ENCODE data around the gene GUCY2F. TPM values are rescaled to one million over a fixed set of nuclear protein-coding genes. Genes with fewer than 3 reads are reported as not detected.

The GUCY2F gene
- polyA plus RNA-seq, 4 donors: not detected

GRCh38 chrX:109485470-109486340 is 3.8 kb upstream of the GUCY2F start:
- Histone ChIP-seq H3K36me3 (ENCODE audit: control insufficient read depth in 3 of 3, insufficient read depth in 2 of 3, low read depth in 1 of 3, low read length in 3 of 3) (no peaks in the 10 kb centered on the region), H3K27me3 (ENCODE audit: control insufficient read depth in 3 of 3, insufficient read depth in 3 of 3, low read length in 3 of 3) (peaks cover 0 to 3% (median 0%) of the 10 kb centered on the region in 3 donors), H3K27ac (ENCODE audit: low read depth in 1 of 3, low read length in 2 of 3) (no peak overlapping the region), H3K4me3 (ENCODE audit: low read depth in 1 of 3, low read length in 3 of 3) (no peak overlapping the region), H3K9me3 (ENCODE audit: control insufficient read depth in 2 of 2, insufficient read depth in 1 of 2, low read depth in 1 of 2, low read length in 1 of 2) (no peaks in the 10 kb centered on the region), H3K4me1 (ENCODE audit: control insufficient read depth in 3 of 3, insufficient read depth in 2 of 3, low read depth in 1 of 3, low read length in 2 of 3) (no peaks in the 10 kb centered on the region)
- peak; percentile 93 for FAIRE-seq
- peak; percentile 52 to 65 for DNase-seq
- 8 to 12% (median 11%) methylated on average over 9 of the region's 9 CpGs for WGBS, 3 donors

GRCh38 chrX:109484886-109485285 is 3.0 kb upstream of the GUCY2F start:
- Histone ChIP-seq H3K27ac (ENCODE audit: low read depth in 1 of 3, low read length in 2 of 3) (no peak overlapping the region), H3K4me3 (ENCODE audit: low read depth in 1 of 3, low read length in 3 of 3) (no peak overlapping the region), H3K36me3 (ENCODE audit: control insufficient read depth in 3 of 3, insufficient read depth in 2 of 3, low read depth in 1 of 3, low read length in 3 of 3) (no peaks in the 10 kb centered on the region), H3K27me3 (ENCODE audit: control insufficient read depth in 3 of 3, insufficient read depth in 3 of 3, low read length in 3 of 3) (peaks cover 0 to 3% (median 0%) of the 10 kb centered on the region in 3 donors), H3K9me3 (ENCODE audit: control insufficient read depth in 2 of 2, insufficient read depth in 1 of 2, low read depth in 1 of 2, low read length in 1 of 2) (no peaks in the 10 kb centered on the region), H3K4me1 (ENCODE audit: control insufficient read depth in 3 of 3, insufficient read depth in 2 of 3, low read depth in 1 of 3, low read length in 2 of 3) (no peaks in the 10 kb centered on the region)
- DNase-seq (no peak), FAIRE-seq (no peak)
- 81 to 98% (median 95%) methylated on average over 1 of the region's 1 CpG for WGBS, 3 donors

GRCh38 chrX:109475174-109475891 is 6.6 kb downstream of the GUCY2F start:
- 12 to 26% (median 15%) methylated on average over 23 of the region's 23 CpGs for WGBS, 3 donors
- no peak for FAIRE-seq
- Histone ChIP-seq H3K27ac (ENCODE audit: low read depth in 1 of 3, low read length in 2 of 3) (no peak overlapping the region), H3K9me3 (ENCODE audit: control insufficient read depth in 2 of 2, insufficient read depth in 1 of 2, low read depth in 1 of 2, low read length in 1 of 2) (no peaks in the 10 kb centered on the region), H3K4me3 (ENCODE audit: low read depth in 1 of 3, low read length in 3 of 3) (no peak overlapping the region), H3K4me1 (ENCODE audit: control insufficient read depth in 3 of 3, insufficient read depth in 2 of 3, low read depth in 1 of 3, low read length in 2 of 3) (no peaks in the 10 kb centered on the region), H3K36me3 (ENCODE audit: control insufficient read depth in 3 of 3, insufficient read depth in 2 of 3, low read depth in 1 of 3, low read length in 3 of 3) (no peaks in the 10 kb centered on the region), H3K27me3 (ENCODE audit: control insufficient read depth in 3 of 3, insufficient read depth in 3 of 3, low read length in 3 of 3) (no peaks in the 10 kb centered on the region)
- DNase-seq: peak; percentile 19 to 46

GRCh38 chrX:109472939-109473735 is 8.7 kb downstream of the GUCY2F start:
- DNase-seq (no peak), FAIRE-seq (no peak)
- Histone ChIP-seq H3K27ac (ENCODE audit: low read depth in 1 of 3, low read length in 2 of 3) (no peak overlapping the region), H3K9me3 (ENCODE audit: control insufficient read depth in 2 of 2, insufficient read depth in 1 of 2, low read depth in 1 of 2, low read length in 1 of 2) (no peaks in the 10 kb centered on the region), H3K36me3 (ENCODE audit: control insufficient read depth in 3 of 3, insufficient read depth in 2 of 3, low read depth in 1 of 3, low read length in 3 of 3) (no peaks in the 10 kb centered on the region), H3K4me3 (ENCODE audit: low read depth in 1 of 3, low read length in 3 of 3) (no peak overlapping the region), H3K27me3 (ENCODE audit: control insufficient read depth in 3 of 3, insufficient read depth in 3 of 3, low read length in 3 of 3) (no peaks in the 10 kb centered on the region), H3K4me1 (ENCODE audit: control insufficient read depth in 3 of 3, insufficient read depth in 2 of 3, low read depth in 1 of 3, low read length in 2 of 3) (no peaks in the 10 kb centered on the region)
- WGBS, 3 donors: 41 to 55% (median 44%) methylated on average over 7 of the region's 7 CpGs

GRCh38 chrX:109464231-109464630 is 17.7 kb downstream of the GUCY2F start:
- FAIRE-seq: no peak
- Histone ChIP-seq H3K27me3 (ENCODE audit: control insufficient read depth in 3 of 3, insufficient read depth in 3 of 3, low read length in 3 of 3) (peaks cover 0 to 2% (median 0%) of the 10 kb centered on the region in 3 donors), H3K9me3 (ENCODE audit: control insufficient read depth in 2 of 2, insufficient read depth in 1 of 2, low read depth in 1 of 2, low read length in 1 of 2) (no peaks in the 10 kb centered on the region), H3K4me1 (ENCODE audit: control insufficient read depth in 3 of 3, insufficient read depth in 2 of 3, low read depth in 1 of 3, low read length in 2 of 3) (no peaks in the 10 kb centered on the region), H3K27ac (ENCODE audit: low read depth in 1 of 3, low read length in 2 of 3) (no peak overlapping the region), H3K4me3 (ENCODE audit: low read depth in 1 of 3, low read length in 3 of 3) (no peak overlapping the region), H3K36me3 (ENCODE audit: control insufficient read depth in 3 of 3, insufficient read depth in 2 of 3, low read depth in 1 of 3, low read length in 3 of 3) (no peaks in the 10 kb centered on the region)
- no peak for DNase-seq

GRCh38 chrX:109463784-109464183 is 18.1 kb downstream of the GUCY2F start:
- Histone ChIP-seq H3K36me3 (ENCODE audit: control insufficient read depth in 3 of 3, insufficient read depth in 2 of 3, low read depth in 1 of 3, low read length in 3 of 3) (no peaks in the 10 kb centered on the region), H3K27ac (ENCODE audit: low read depth in 1 of 3, low read length in 2 of 3) (no peak overlapping the region), H3K4me3 (ENCODE audit: low read depth in 1 of 3, low read length in 3 of 3) (no peak overlapping the region), H3K4me1 (ENCODE audit: control insufficient read depth in 3 of 3, insufficient read depth in 2 of 3, low read depth in 1 of 3, low read length in 2 of 3) (no peaks in the 10 kb centered on the region), H3K9me3 (ENCODE audit: control insufficient read depth in 2 of 2, insufficient read depth in 1 of 2, low read depth in 1 of 2, low read length in 1 of 2) (no peaks in the 10 kb centered on the region), H3K27me3 (ENCODE audit: control insufficient read depth in 3 of 3, insufficient read depth in 3 of 3, low read length in 3 of 3) (peaks cover 0 to 2% (median 0%) of the 10 kb centered on the region in 3 donors)
- FAIRE-seq (no peak), DNase-seq (no peak)
- whole genome bisulfite sequencing, 3 donors: 25 to 58% (median 43%) methylated on average over 2 of the region's 2 CpGs

GRCh38 chrX:109448282-109448938 is 33.5 kb downstream of the GUCY2F start:
- FAIRE-seq (no peak), DNase-seq (no peak)

GRCh38 chrX:109441266-109441665 is 40.6 kb downstream of the GUCY2F start:
- 50 to 76% (median 53%) methylated on average over 2 of the region's 2 CpGs for WGBS, 3 donors
- Histone ChIP-seq H3K4me1 (ENCODE audit: control insufficient read depth in 3 of 3, insufficient read depth in 2 of 3, low read depth in 1 of 3, low read length in 2 of 3) (no peaks in the 10 kb centered on the region), H3K36me3 (ENCODE audit: control insufficient read depth in 3 of 3, insufficient read depth in 2 of 3, low read depth in 1 of 3, low read length in 3 of 3) (no peaks in the 10 kb centered on the region), H3K9me3 (ENCODE audit: control insufficient read depth in 2 of 2, insufficient read depth in 1 of 2, low read depth in 1 of 2, low read length in 1 of 2) (no peaks in the 10 kb centered on the region), H3K4me3 (ENCODE audit: low read depth in 1 of 3, low read length in 3 of 3) (no peak overlapping the region), H3K27ac (ENCODE audit: low read depth in 1 of 3, low read length in 2 of 3) (no peak overlapping the region), H3K27me3 (ENCODE audit: control insufficient read depth in 3 of 3, insufficient read depth in 3 of 3, low read length in 3 of 3) (no peaks in the 10 kb centered on the region)
- no peak for DNase-seq
- no peak for FAIRE-seq

More at GRCh38 chrX:109448282-109448938, 33.5 kb downstream of the GUCY2F start:
- H3K4me3 ChIP-seq (ENCODE audit: low read depth in 1 of 3, low read length in 3 of 3): no peak overlapping the region
- H3K27me3 ChIP-seq (ENCODE audit: control insufficient read depth in 3 of 3, insufficient read depth in 3 of 3, low read length in 3 of 3): no peaks in the 10 kb centered on the region
- H3K27ac ChIP-seq (ENCODE audit: low read depth in 1 of 3, low read length in 2 of 3): no peak overlapping the region
- no peaks in the 10 kb centered on the region for H3K36me3 ChIP-seq (ENCODE audit: control insufficient read depth in 3 of 3, insufficient read depth in 2 of 3, low read depth in 1 of 3, low read length in 3 of 3)
- no peaks in the 10 kb centered on the region for H3K9me3 ChIP-seq (ENCODE audit: control insufficient read depth in 2 of 2, insufficient read depth in 1 of 2, low read depth in 1 of 2, low read length in 1 of 2)
- WGBS, 3 donors: 77 to 83% (median 82%) methylated on average over 3 of the region's 3 CpGs
- no peaks in the 10 kb centered on the region for H3K4me1 ChIP-seq (ENCODE audit: control insufficient read depth in 3 of 3, insufficient read depth in 2 of 3, low read depth in 1 of 3, low read length in 2 of 3)
